NCI-H1417 treated with DMSO at 0.1 percent for 48 hours (cell line): ENCODE measurements around the gene TPRA1.
A peak's percentile ranks its signal among the peaks of the same experiment; 100 is the strongest.

Source experiments
- DNase-seq: peaks from one replicate; lab custom pipeline; 2025; lab: John Stamatoyannopoulos, UW

Gene TPRA1

DNA sequence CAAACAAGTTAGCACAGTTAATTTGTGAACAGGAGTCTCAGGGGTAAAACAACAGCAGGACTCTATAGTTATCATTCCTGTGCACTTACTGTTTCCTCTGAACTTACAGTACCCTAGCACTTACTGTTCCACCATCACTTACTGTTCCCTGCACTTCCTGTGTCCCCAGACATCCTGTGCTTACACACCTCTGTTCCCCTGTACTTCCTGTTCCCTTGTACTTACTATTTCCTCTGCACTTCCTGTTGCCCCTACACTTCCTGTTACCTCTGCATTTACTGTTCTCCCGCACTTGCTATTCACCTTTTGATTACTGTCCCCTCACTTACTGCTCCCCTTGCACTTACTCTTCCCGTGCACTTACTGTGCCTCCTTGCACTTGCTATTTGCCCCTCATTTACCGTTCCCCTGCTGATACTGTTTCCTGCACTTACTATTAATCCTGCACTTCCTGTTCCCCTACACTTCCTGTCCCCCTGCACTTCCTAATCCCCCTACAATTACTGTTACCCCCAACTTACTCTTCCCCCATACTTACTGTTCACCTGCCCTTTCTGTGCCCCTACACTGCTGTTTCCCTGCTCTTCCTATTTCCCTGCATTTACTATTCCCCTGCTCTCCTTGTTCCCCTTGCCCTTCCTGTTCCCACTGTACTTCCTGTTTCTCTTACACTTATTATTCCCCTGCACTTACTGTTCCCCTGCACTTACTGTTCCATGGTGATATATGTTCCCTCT is 30.3 kb downstream of the TPRA1 start:
- no peak for DNase-seq

DNA sequence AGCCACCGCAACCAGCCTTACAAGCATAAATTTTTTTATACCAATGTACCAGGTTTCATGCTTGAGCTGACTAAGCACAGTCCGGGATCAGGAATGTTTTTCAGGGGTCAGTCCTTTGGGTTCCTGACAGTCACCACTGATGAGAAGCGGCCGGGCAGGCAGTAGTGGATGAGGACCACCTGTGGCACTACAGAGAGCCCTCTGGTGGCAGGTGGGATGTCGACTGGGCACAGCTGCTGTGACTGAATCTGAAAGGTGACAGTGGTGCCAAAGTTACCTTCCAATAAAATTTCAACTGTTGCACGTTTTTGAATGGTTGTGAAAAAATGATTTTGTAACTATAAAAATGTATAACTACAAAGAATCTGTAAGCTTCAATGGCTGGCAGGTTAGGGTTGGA is 34.0 kb downstream of the TPRA1 start:
- no peak for DNase-seq

DNA sequence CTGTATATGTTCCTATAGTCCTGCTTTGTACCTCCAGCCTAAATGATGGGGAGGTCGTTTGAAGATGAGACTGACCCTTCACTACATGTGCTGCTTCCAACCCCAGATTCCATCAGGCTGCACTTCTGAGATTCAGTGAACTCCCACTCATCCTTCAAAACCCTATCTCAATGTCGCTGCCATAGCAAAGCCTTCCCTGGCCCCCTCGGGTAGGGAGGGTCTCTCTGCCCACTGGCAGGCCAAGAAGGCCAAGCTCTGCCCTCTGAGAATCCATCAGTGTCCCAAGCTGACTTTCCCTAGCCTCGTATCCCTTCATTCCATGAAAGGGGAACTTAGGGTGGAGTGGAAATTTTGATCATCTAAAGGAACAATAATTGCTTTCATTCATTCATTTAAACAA is 35.4 kb downstream of the TPRA1 start:
- DNase-seq = no peak

DNA sequence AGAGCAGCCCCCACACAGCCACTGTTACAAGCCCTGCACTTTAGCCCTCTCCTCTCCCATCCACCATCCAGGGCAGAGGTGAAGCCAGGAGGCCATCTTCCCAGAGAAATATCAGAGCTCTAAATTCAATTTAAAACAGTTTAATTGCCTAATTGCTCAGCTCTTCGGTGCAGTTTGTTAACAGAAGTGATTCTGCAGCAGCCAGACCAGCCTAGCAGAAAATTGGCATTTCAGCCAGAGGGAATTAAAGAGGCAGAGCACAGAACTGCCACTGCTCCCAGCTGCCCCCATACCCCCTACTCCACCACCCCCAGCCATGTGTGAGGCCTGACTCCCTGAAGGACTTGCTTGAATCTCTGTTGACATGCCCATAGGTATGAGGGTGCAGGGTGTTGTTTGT is 38.5 kb downstream of the TPRA1 start:
- no peak for DNase-seq

DNA sequence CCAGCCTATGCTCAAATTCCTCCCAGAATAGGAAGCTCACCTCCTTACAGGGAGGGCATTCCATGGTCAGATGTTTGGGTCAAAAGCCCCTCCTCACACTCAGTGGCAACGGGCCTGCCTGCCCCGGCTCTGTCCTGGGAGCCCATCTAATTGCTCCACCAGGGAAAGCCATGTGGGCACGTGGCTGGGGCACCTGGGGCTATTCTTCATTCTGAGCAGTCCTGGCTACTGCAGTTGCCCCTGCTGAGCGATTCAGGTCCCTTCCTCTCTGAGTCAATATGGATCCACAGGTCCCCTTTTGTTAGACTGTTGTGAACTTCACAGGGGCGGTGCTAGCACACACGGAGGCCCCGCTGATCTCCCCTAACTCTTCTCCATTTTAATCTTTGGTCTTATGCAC is 39.4 kb downstream of the TPRA1 start:
- no peak for DNase-seq

DNA sequence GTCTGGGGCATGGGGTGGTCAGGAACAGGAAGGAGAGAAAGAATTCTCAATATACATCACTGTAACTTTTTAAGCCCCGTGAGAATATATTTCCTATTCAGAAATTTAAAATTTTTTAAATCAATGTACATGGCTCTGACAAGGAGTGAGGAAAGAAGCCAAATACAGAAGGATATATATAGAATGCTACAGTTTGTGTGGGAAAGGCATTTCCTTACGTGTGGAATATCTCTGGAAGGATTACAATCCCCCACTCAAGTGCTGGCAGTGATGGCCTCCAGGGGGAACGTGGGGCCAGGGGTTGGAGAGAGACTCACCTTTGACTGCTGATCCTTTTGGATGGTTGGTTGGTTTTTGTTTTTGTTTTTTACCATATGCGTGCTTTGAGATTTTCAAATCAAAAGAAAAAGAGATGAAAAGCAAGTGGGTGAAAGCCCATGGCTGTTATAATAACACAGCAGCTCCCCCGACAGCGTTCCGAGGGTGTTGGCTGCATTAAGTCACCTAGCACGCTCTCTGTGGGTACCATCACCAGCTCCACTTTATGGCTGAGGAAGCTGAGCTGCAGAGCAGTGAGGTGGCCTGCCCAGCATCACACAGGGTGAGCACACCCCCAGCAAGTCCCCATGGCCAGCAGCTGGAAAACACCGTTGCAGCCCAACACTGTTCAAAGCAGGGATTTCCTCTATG is 39.9 kb downstream of the TPRA1 start:
- DNase-seq = no peak

DNA sequence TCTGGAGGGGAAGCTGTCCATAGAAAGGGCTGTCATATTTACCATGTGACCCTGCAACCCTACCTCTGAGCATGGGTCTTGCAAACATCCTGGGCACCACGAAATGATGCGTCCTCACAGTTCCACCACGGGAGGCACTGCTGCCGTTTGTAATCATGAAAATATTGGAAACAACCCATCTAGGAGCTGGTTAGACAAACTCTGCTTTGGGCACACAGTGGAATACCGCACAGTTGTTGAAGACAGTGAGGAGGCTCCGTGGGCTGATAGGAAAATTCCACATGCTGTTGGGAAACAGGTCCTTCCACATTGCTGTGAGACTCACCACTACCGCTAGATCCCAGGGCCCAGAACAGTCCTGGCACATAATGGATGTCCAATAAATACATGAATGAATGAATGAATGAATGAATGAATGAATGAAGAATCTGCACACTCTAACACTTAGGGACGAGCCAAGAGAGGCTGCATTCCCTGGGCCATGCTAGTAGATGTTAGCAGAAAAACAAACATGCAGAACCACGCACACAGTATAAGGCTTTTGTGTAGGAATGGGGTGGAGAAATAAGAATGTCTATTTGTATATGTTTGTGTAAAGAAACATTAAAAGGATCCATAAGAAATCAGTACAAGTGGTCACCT is 40.6 kb downstream of the TPRA1 start:
- DNase-seq = no peak

DNA sequence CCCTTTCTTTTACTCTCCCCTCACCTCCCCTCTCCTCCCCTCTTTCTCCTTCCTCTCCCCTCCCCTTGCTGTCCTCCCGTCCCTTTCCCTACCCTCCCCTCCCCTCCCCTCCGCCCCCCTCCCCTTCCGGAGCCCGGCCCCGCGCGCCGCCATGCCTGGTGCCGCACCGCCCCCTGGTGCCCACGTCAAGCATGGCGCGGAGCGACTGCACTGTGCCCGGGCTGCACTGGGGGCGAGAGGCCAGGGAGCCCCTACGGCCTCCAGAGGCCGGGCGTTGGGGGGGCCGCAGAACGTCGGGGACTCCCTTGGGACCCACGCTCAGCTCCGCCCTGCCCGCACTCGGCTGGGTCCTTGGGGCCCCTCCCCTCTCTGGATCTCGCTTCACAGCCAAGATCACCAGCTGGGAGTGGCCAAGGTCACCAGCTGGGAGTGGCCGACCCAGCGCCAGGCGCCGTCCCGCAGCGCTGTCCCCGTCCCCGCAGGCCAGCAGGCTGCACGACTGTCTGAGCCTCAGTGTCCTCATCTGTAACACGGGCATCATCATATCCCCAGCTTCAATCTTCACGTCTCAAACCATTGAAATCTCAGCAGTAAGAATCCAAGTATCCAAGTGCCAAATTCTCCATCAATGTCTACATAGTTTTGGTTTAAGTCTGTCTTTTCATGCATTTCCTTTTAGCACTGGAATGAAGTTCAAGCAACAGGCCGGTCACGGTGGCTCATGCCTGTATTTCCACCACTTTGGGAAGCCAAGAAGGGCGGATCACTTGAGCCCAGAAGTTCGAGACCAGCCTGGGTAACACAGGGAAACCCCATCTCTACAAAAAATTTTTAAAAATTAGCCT is 42.5 kb downstream of the TPRA1 start:
- no peak for DNase-seq

DNA sequence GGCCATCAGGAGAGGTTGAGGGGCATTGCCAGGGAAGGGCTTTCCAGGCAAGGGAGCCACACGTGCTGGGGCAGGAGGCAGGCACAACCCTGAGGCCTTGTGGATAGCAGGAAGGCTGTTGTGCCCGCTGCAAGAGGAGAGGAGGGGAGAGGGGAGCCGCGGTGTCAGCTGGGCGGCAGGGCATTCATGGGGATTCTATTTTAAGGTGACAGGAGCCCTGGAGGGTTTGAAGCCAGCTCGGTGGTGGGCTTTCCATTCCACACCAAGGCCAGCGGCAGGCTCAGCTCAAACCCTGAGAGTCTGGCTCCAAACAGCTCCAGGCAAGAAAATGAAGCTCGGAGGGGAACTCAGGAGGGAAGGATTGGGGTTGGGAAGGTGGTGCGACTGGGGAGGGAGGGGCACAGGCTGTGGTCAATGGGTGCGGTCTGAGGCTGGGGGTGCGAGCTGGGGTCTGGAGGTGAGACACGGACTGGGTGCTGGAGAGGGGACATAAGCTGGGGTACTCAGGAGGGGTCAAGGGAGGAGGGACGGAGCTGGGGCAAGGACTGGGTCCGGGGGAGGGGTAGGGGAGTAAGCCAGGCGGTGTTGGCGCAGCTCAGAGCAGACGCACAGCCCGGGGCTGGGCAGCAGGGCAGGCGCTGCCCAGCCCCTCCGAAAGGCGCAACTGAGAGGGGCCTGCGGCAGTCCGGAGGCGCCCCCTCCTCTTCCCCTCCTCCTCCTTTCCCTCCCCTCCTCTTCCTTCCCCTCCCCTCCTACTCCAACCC is 43.4 kb downstream of the TPRA1 start:
- DNase-seq = no peak

DNA sequence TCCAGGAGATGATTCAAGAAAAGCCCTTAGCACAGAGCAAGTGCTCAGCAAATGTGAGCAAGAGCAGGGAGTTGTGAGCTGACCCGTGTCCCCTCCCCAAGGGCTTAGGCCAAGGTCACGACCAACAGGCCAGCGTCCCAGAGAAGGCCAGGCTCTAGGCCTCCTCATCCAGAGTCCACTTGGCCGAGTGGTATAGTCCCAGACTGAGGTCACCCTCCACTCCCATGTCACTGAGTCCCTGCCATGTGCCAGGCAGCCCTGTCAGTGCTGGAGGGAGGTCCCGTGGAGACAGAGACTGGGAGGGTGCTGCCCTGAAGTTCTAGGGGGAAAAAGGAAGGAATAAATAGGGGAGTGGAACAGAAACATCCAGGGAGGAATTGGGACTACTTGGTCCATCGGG is 44.0 kb downstream of the TPRA1 start:
- no peak for DNase-seq

DNA sequence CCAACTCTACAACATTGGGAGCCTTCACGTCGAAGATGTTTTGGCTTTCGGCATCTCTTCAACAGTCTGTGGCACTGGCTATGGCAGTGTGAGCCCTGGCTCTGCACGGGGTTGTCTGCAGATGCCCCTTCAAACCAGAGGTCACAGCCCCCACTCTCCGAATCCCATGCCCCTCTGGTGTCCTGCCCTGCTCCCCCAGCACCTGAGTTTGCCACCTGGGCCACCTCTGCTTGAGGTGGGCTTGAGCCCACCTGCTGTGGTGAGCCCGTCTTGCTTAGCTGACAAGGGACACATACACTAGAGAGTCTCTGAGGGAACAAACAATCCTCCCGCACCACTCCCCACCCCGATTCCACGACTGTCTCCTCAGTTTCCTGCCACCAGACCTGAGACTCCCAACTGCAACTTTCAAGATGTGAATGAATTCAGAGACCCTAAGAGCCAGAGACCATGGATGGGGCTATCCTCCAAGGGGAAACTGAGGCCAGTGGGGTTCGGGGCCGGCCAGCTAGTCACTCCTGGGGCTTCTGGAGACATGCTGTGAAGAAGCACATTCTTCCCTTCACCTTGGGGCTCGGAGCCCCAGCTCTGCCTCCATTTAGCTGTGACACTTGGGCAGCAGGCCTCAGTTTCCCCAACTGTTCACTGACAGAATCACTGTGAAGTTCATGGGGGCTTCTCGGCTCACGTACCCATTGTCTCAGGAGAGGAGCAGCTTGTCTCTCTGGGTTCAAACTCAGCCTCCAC is 44.6 kb downstream of the TPRA1 start:
- no peak for DNase-seq

DNA sequence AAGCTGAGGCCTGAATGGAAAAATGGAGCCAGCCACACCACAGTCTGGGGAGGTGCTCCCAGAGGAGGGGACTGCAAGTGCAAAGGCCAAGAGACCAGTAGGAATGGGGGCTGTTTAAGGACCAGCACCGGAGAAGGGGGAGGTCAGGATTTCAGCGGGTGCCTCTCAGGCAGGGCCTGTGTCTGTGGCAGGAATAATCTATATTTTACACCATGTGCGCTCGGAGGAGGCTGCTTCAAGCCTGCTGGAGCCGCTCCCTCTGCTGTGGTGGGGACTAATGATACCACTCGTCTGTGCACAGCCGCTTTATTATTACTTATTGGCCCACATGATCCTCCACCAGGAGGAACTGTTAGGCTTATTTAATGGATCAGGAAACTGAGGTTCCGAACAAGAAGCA is 45.3 kb downstream of the TPRA1 start:
- no peak for DNase-seq

DNA sequence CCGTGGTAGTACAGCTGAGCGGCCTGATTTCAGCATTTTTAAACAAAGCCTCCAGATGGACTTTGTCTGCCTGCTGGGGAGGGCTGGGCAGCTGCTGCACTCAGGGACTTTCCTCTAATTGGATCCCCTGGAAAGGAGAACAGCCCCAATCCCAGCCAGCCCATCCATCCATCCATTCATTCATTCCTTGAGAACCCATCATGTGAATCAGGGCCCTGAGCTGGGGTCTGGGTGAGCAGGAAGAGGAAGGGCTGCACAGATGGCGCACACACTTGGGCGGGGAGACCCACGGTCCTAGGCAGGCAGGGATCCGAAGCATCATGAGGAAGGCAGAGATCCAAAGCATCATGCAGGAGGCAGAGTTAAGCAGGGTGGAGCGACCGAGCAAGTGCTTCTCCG is 45.7 kb downstream of the TPRA1 start:
- DNase-seq = no peak

DNA sequence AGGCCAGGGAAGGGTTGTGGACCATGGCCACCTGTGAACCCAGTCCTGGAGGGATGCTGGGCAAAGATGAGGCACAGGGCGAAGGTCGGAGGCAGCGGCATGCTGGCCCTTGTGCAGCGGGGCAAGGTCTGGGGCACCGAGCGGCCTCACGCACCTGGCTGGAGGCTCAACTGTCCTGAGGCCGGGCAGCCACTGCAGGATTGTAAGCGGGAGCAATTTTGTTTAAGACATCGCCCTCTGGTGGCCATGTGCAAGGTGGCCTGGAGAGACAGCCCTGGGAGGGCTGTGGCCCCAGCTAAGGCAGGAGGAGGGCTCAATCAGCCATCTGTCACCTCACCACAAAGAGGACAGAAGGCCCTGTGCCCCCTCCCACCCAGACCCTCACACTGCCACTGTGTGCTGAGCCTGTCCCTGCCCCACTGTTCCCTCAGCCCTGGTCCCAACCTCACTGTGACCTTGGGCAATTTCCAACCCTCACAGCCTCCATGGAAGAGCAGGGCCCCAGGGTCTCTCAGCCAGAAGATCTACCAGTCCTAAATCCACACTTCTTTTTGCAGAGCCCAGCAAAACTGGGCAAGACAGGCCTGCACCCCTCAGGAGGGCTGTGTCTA is 46.2 kb downstream of the TPRA1 start:
- peak; percentile 16 for DNase-seq

DNA sequence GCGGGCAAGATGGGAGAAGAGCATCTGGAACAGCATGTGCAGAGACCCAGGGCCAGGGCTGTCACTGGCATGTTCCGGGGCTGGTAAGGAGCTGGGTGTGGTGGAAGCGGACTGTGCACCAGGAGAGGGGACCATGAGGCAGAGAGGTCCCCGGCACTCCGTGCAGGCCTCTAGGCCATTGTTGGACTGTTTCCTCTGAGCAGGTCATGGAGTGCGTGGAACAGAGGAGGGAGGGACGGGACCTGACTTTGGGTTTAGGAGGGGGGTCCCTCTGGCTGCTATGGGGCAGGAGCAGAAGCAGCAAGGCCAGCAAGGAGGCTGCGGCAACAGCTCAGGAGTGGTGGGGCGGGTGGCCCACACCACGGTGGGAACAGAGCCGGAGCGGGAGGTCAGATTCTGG is 47.1 kb downstream of the TPRA1 start:
- no peak for DNase-seq

DNA sequence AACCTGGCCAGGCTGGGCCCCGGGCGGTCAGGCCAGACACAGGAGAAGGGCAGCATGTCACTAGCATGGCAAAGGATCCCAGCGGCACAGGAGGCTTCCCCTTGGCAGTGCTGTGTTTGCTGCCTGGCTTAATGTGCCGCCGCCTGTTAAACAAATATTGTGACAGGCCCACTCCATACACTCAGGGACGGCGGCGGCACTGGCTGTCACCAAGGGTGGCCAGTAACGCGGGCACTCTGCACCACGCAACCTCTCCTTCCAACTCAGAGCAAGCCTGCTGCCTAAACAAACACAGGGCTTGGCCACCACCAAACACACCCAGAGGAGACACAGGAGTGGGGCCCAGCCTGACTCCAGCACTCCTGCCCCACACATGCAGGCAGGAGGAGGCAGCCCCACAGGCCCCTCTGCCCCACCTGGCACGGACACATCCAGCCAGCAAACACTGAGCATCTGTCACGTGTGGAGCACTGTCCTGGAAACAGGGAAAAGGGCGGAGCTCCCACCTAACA is 48.0 kb downstream of the TPRA1 start:
- peak; percentile 89 for DNase-seq

DNA sequence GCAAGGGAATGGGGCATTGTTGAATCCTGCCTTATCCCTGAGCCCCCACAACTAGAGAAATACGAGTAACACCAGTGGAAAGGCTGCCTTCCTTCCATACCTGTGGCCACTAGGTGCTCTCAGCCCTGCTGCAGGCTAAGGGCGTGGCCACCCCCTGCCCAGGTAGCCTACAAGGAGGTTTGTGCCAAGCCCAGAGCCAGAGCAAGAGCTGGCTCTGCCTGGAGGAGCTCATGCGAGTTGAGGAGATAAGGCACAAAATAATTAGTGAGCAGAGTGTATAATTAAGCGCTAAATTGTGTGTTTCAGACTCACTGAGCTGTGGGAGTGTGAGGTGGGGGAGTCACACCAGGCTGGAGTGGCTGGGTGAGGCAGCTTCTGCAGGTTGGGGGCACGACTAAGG is 49.2 kb downstream of the TPRA1 start:
- DNase-seq = peak; percentile 48

DNA sequence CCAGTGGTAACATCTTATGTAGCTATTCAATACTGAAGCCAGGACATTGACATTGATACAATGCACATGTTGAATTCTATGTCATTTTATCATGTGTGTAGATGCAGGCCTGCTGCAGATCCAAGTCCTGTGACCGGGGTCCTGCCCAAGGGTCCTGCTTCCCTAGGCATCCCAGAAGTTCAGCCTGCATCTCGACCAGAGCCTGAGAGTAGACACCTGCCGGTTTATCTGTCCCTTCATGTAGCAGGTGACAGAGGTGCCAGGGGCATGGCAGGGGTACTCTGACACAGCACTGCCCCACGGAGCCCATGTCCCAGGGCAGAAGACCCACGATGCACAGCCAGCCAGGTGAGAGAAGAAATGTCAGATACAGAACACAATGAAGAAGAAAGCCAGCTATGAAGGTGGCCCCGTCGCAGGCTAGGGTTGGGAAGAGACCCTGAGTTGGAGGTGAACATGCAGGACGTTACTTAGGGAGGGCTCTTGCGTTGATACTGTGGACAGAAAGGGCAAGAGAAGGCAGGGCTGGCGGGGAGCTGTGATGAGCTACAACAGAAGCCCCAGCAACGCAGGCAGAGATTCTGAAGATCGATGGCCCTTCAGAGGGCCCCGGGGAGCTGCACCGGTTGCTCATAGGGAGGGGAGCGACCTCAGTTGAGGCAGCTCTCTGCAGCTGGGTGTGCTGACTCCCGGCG is 51.0 kb downstream of the TPRA1 start:
- DNase-seq = no peak

DNA sequence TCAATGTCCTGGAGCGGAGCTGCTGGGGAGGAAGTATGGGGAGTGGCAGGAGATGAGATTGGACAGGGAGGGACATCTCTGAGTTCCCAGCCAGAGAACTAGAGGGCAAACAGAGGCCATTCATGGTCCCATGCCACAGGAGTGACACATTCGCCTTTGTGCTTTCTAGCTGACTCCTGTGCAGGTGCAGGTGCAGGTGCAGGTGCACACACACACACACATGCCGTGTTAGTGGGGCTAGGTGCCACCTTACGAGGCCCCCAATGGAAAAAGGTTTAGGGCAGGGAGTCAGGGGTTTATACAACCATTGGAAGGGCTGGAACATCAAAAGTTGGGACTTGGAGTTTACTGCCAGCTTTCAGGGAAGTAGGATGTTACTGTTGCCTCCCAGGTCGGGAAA is 52.0 kb downstream of the TPRA1 start:
- no peak for DNase-seq
